Prostate gland (tissue), 2 donors: ENCODE measurements around the gene CTNND1.

ENCODE experiments used
- POLR2A ChIP-seq: fragments of 450-650 bp; IDR thresholded peaks from one replicate; pipeline ENCODE4 v1.6.1; 2016; ENCODE audit warnings: antibody characterized with exemption, mild to moderate bottlenecking
- POLR2AphosphoS5 ChIP-seq: sonication (generic); formaldehyde crosslinking; IDR thresholded peaks from one replicate; pipeline ENCODE4 v1.6.1; 2017; ENCODE audit warnings: antibody characterized with exemption
- TF ChIP-seq, protein P1 (sequence below), 4 experiments: fragments of 200-600 bp in 2 of 4; fragments of 450-650 bp in 2 of 4; sonication (generic) in 2 of 4; IDR thresholded peaks; 1 replicate in 3 of 4; 2 replicates in 1 of 4; pipeline ENCODE4 v1.5.1; 2016 to 2019; ENCODE audit warnings: antibody characterized with exemption in 4 of 4, mild to moderate bottlenecking in 2 of 4, moderate library complexity in 2 of 4

DNA sequence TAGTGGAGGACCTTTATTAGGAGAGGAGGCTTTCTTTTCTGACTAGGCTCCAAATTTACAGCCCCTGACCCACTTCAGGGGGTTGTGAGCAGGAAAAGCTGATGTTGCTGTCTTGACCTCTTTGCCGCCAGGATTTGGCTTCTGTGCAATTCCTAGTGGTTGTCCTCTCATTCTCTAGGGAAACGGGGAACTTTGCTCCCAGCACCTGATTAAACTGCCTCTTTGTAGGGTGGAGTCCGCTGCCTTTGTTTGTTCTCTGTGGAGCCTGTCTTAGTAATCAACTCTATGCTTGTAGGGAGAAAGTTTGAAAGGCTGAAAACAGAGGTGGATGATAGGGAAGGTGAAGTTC, 16.3 kb downstream of the CTNND1 start:
- TF ChIP-seq, protein P1, sequence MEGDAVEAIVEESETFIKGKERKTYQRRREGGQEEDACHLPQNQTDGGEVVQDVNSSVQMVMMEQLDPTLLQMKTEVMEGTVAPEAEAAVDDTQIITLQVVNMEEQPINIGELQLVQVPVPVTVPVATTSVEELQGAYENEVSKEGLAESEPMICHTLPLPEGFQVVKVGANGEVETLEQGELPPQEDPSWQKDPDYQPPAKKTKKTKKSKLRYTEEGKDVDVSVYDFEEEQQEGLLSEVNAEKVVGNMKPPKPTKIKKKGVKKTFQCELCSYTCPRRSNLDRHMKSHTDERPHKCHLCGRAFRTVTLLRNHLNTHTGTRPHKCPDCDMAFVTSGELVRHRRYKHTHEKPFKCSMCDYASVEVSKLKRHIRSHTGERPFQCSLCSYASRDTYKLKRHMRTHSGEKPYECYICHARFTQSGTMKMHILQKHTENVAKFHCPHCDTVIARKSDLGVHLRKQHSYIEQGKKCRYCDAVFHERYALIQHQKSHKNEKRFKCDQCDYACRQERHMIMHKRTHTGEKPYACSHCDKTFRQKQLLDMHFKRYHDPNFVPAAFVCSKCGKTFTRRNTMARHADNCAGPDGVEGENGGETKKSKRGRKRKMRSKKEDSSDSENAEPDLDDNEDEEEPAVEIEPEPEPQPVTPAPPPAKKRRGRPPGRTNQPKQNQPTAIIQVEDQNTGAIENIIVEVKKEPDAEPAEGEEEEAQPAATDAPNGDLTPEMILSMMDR (IDR thresholded peaks at IDR 0.05): no peak
- TF ChIP-seq POLR2AphosphoS5: no peak
- TF ChIP-seq POLR2A: no peak
